Fibroblast of skin of left quadriceps (primary cell): ENCODE measurements around the gene BNIP5.

ENCODE experiments used
- DNase-seq, 2 experiments: peaks; one replicate each; pipeline ENCODE4 v3.0.0-alpha.2; 2013; ENCODE audit warnings: low read depth in 2 of 2

BNIP5 gene

GRCh38 chr6:36296240-36296639 is 40.4 kb downstream of the BNIP5 start:
- no peak for DNase-seq

DNA sequence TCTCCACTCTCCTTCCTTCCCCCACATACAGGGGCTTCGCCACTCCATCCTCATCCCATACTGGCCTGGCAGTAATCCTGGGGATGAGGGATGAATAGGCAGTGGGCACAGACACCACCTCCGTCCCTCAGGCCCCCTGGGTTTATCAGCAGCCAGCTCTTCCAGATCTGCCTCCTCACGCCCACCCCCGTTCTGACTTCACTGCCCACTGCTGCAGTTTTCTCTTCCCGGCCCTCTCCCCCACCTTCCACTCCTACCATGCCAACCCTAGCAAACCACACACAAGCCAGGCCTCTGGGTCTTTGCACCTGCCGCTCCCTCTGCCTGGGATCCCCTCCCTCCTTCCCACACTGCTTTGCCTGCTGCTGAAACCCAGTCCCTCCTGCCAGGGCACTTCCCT is 44.5 kb downstream of the BNIP5 start:
- no peak for DNase-seq

- DNase-seq: no peak
Observed at GRCh38 chr6:36290668-36291620, 45.7 kb downstream of the BNIP5 start.

GRCh38 chr6:36289281-36289878 is 47.3 kb downstream of the BNIP5 start:
- no peak for DNase-seq

- no peak for DNase-seq
Observed at GRCh38 chr6:36286858-36287257, 49.8 kb downstream of the BNIP5 start.

DNA sequence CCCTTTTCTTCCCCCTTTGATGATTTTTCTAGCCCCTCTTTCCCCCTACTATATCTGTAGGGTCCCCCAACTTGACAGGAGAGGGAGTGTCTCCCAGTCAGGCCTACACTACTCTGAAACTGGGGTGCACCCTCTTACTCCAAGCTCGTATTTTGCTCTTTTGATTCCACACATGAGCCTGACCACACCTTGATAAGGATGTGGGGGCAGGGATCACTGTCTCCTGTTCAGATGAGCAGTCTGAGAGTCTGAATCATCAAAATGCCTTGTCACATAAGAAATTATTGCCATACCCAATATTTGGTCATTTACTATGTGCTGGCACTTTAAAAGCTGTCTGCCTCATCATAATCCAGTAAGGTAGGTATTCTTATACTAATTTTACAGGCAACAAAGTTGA is 50.9 kb downstream of the BNIP5 start:
- no peak for DNase-seq

GRCh38 chr6:36285187-36285671 is 51.5 kb downstream of the BNIP5 start:
- no peak for DNase-seq

- DNase-seq: no peak
Observed at GRCh38 chr6:36284359-36284758, 52.3 kb downstream of the BNIP5 start.

DNA sequence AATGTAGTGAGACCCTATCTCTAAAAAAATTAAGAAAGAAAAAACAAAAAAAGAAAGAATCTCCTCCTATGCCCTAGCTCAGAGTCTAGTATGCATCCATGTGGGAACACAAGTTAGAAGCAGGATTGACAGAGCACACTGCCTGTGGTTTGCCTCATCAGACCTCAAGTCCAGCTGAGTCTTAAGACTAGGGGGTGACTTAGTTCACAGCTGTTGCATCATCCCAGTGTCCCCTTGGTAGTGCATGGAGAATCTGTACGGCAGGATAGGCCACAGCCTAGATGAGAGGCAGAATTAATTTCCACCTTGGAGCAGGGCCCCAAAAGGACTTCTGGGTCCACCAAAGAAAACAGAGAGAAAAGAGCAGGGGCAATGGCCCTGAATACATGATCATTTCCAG is 53.1 kb downstream of the BNIP5 start:
- no peak for DNase-seq

- DNase-seq: no peak
Observed at GRCh38 chr6:36280983-36281382, 55.7 kb downstream of the BNIP5 start.

- DNase-seq: no peak
Observed at GRCh38 chr6:36280467-36280866, 56.2 kb downstream of the BNIP5 start.

GRCh38 chr6:36277946-36278470 is 58.7 kb downstream of the BNIP5 start:
- no peak for DNase-seq

DNA sequence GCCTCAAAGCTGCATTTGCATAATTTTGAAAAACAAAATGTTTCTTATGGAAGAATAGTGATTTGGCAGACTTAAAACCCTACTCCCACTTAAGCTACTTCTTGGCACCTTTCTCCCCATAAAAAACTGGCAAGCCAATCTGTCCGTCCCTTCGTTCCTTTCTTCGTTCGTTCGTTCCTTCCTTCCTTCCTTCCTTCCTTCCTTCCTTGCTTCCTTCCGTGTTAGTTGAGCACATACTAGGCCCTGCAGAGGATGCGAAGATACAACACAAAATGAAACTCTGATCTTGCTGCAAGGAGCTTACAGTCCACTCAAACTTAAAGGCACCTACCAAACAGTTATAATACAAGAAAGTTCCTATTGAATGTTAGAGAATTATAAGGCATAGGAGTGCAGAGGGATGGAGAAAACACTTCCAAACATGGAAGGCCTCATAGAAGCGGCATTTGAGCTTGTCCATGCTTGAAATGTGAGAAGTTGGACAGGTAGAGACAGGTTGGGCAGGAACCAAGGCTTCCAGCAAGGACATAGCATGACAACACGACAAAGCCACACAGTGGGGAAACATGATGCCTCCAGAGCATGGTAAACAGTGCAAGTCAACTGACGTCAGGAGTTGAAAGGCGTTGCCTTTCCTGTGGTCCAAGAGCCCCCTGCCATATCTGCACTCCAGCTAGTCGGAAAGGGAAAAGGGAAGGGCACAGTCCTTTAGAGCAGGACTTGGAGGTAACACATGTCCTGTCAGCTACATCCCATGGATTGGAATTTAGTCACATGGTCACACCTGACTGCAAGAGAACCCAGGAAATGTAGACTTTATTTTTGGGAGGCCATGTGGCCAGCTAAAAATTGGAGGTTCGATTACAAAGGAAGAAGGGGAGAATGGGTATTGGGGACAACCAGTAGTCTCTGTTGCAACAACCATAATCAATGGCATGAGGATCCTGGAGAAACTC is 59.8 kb downstream of the BNIP5 start:
- DNase-seq: no peak

- DNase-seq: no peak
Observed at GRCh38 chr6:36273802-36274514, 62.7 kb downstream of the BNIP5 start.

DNA sequence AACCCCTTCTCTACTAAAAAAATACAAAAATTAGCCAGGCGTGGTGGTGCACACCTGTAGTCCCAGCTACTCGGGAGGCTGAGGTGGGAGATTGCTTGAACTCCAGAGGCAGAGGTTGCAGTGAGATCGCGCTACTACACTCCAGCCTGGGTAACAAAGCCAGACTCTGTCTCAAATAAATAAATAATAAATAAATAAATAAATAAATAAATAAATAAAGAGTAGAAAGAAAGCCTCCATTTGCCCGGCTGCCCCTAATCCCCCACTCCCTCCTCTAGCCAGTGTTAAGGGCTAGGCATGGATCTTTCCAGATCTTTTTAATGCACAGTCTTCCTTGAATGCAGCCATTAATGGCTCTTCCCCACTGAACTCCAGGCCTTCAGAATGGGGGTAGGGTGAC is 63.6 kb downstream of the BNIP5 start:
- DNase-seq: no peak

DNA sequence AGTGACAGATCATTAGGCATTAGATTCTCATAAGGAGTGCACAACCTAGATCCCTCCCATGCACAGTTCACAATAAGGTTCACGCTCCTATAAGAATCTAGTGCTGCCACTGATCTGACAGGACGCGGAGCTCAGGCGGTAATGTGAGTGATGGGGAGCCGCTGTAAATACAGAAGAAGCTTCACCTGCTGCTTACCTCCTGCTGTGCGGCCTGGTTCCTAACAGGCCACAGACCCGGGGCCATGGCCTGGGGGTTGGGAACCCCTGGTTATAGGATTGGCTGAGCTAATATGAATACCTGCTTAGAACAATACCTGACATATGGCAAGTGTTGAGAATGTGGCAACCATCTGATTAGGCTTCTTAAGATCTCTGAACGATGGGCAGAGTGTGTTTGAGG is 64.5 kb downstream of the BNIP5 start:
- no peak for DNase-seq

- no peak for DNase-seq
Observed at GRCh38 chr6:36269834-36270705, 66.6 kb downstream of the BNIP5 start, which contains the start of gene PNPLA1. Gene PNPLA1, plus strand, starts transcription at chr6:36270060. Its CDS starts 400 bp downstream, at chr6:36270460.

DNA sequence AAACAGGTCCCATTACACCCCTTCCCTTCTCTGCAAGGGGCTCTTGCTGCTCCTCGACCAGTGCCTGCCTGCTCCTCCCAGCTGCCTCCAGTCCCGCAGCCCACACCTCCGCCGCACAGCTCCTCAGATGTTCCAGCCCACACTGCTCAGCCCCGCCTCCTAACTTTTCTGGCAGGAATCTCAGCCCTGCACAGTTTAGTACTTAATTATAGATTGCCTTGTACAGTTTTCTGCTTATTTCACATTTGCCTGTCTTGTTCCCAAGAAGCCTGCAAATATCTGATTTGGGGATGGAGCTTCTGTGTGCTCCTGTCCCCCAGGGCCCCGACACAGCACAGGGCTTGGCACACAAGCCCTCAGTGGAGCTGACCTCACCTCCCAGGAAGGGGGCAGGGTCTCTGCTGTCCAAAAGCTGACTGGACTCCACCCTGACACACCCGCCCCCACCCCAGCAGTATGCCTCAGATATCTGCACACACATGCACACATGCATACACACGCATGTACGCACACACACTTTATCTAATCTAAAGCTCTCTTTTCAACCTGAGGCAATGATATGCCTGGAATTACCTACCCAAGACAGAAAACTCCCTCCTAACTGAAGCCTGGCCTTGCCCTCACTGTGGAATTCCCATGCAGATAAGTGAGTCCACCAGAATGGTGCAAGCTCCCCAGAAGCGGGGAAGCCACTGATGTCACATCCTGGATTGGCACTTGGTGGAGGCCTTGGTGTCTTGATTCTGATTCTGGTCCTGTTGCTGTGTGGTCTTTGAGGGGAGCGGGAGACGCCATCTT is 68.0 kb downstream of the BNIP5 start:
- DNase-seq: no peak
